HepG2 (cell line): ENCODE results near the gene RNF213. TPM values are rescaled to one million over a fixed set of nuclear protein-coding genes. Genes with fewer than 3 reads are reported as not detected.

Source experiments
- BORCS8-MEF2B ChIP-seq: sonication (generic); formaldehyde crosslinking; IDR thresholded peaks from 2 replicates; pipeline ENCODE4 v1.8.0; 2022; ENCODE audit warnings: mild to moderate bottlenecking, missing genetic modification reagents
- CHCHD3 ChIP-seq: sonication (generic); formaldehyde crosslinking; IDR thresholded peaks from 2 replicates; pipeline ENCODE4 v1.8.0; 2022; ENCODE audit warnings: mild to moderate bottlenecking, missing genetic modification reagents, moderate library complexity
- EED ChIP-seq: sonication (generic); formaldehyde crosslinking; IDR thresholded peaks from 2 replicates; pipeline ENCODE4 v1.5.0; 2020; ENCODE audit warnings: mild to moderate bottlenecking, missing genetic modification reagents
- HHEX ChIP-seq: IDR thresholded peaks from 2 replicates; pipeline ENCODE4 v1.6.1; 2016; ENCODE audit warnings: control low read depth
- HNF4G ChIP-seq, 2 experiments: sonication (generic) in 1 of 2; formaldehyde crosslinking in 1 of 2; IDR thresholded peaks; 2 replicates each; pipeline versions ENCODE4 v1.4.0 to v1.6.1; 2011 to 2020; ENCODE audit warnings: borderline replicate concordance in 2 of 2, low read depth in 2 of 2, mild to moderate bottlenecking in 2 of 2, low read length in 1 of 2, missing genetic modification reagents in 1 of 2, moderate library complexity in 1 of 2
- KLF16 ChIP-seq, 2 experiments: sonication (generic) in 1 of 2; formaldehyde crosslinking in 1 of 2; IDR thresholded peaks; 2 replicates each; pipeline versions ENCODE4 v1.6.1 to v1.8.0; 2016 to 2023; ENCODE audit warnings: missing genetic modification reagents in 2 of 2, missing compliant biosample characterization in 1 of 2
- MLLT10 ChIP-seq: sonication (generic); formaldehyde crosslinking; IDR thresholded peaks from 2 replicates; pipeline ENCODE4 v1.4.0; 2020; ENCODE audit warnings: missing genetic modification reagents
- NAIF1 ChIP-seq: sonication (generic); formaldehyde crosslinking; IDR thresholded peaks from 2 replicates; pipeline ENCODE4 v1.5.0; 2020; ENCODE audit warnings: mild to moderate bottlenecking, missing genetic modification reagents, borderline replicate concordance
- U2AF1 ChIP-seq: fragments of 200-400 bp; formaldehyde crosslinking; optimal IDR thresholded peaks from 2 replicates; pipeline ENCODE3; 2017; ENCODE audit warnings: mild to moderate bottlenecking, low read depth, low read length
- YY1 ChIP-seq: IDR thresholded peaks from 2 replicates; pipeline ENCODE4 v1.6.1; 2011; ENCODE audit warnings: low read length, low read depth, moderate library complexity, mild to moderate bottlenecking; ENCODE audit not compliant: insufficient read depth, insufficient replicate concordance
- ZNF224 ChIP-seq: sonication (generic); formaldehyde crosslinking; IDR thresholded peaks from 2 replicates; pipeline ENCODE4 v1.5.0; 2020; ENCODE audit warnings: mild to moderate bottlenecking, missing genetic modification reagents
- ZNF496 ChIP-seq: sonication (generic); formaldehyde crosslinking; IDR thresholded peaks from 2 replicates; pipeline ENCODE4 v1.8.1; 2023; ENCODE audit warnings: mild to moderate bottlenecking, moderate library complexity, missing genetic modification reagents; ENCODE audit not compliant: insufficient replicate concordance
- ZNF766 ChIP-seq: sonication (generic); formaldehyde crosslinking; IDR thresholded peaks from 2 replicates; pipeline ENCODE4 v1.5.0; 2020; ENCODE audit warnings: missing genetic modification reagents, borderline replicate concordance
- polyA plus RNA-seq, 8 experiments: library from polyadenylated mRNA; depleted of rRNA in 3 of 8; stranded (reverse) in 7 of 8; unstranded in 1 of 8; fragments of >200 nt; fragmentation: Illumina TruSeq in 4 of 8; extraction: Trizol in 4 of 8; gene quantifications; 2 replicates each; pipeline versions ENCODE4 v1.2.1 to v1.2.3, GENCODE V29; 2011 to 2016; ENCODE audit warnings: low read depth in 4 of 8, missing spikeins in 1 of 8, mixed read lengths in 1 of 8; ENCODE audit not compliant: insufficient read depth in 1 of 8
- total RNA-seq, 5 experiments: library from RNA; depleted of rRNA; stranded (reverse); fragments of >200 nt; fragmentation: Illumina TruSeq; extraction: Trizol; gene quantifications; 2 replicates each; pipeline ENCODE4 v1.2.3, GENCODE V29; 2016; ENCODE audit warnings: low read depth in 1 of 5
- TF ChIP-seq, protein P1 (sequence below): sonication (generic); formaldehyde crosslinking; conservative IDR thresholded peaks from 2 replicates; pipeline ENCODE4 v1.8.1; 2023; ENCODE audit warnings: missing genetic modification reagents
- TF ChIP-seq, protein P2 (sequence below): sonication (generic); formaldehyde crosslinking; IDR thresholded peaks from 2 replicates; pipeline ENCODE4 v1.4.0; 2020; ENCODE audit warnings: missing genetic modification reagents, borderline replicate concordance
- TF ChIP-seq, protein P3 (sequence below): IDR thresholded peaks from 2 replicates; pipeline ENCODE4 v1.6.1; 2018; ENCODE audit warnings: missing genetic modification reagents, mild to moderate bottlenecking, missing compliant biosample characterization
- TF ChIP-seq, protein P4 (sequence below): conservative IDR thresholded peaks from 2 replicates; pipeline ENCODE4 v1.6.1; 2018; ENCODE audit warnings: missing genetic modification reagents

The RNF213 gene
- total and polyA plus RNA-seq, 2 of the 13 experiments (the other 11 are each of a cell fraction or from before 2014, with no cell fraction given) = 38.6 to 38.7 TPM

DNA sequence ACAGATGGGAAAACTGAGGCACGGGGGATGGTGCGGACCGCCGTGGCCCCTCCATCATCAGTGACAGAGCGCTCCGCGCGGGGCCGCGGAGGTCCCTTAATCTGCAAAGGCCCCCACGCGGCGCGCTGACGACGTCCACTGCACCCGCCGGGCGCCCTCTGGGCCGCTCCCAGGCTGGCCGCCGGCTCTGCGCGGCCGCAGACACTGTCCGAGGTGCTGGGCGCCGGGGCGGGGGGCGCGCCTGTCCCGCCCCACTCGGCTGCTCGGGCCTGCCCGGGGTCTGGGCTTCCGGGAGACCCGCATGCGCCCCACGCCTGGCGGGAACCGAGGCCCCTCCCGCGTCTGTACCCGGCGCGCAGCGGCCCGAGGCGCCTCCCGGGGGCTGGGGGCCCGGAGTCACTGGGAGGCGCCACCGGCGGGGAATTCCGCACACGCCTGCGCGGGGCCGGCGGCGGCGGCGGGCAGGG, 550 bp upstream of the RNF213 start (continued):
- no peak for TF ChIP-seq U2AF1
- TF ChIP-seq KLF16 (CRISPR knock-in tag; IDR thresholded peaks at IDR 0.05) = no peak
- TF ChIP-seq YY1 = peak; percentile 49
- no peak for TF ChIP-seq ZNF224
- TF ChIP-seq CHCHD3 (CRISPR knock-in tag) = no peak
- TF ChIP-seq, protein P1, sequence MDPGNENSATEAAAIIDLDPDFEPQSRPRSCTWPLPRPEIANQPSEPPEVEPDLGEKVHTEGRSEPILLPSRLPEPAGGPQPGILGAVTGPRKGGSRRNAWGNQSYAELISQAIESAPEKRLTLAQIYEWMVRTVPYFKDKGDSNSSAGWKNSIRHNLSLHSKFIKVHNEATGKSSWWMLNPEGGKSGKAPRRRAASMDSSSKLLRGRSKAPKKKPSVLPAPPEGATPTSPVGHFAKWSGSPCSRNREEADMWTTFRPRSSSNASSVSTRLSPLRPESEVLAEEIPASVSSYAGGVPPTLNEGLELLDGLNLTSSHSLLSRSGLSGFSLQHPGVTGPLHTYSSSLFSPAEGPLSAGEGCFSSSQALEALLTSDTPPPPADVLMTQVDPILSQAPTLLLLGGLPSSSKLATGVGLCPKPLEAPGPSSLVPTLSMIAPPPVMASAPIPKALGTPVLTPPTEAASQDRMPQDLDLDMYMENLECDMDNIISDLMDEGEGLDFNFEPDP (CRISPR knock-in tag) = 0 out of 2 replicates have a peak, but pooled peaks have one; percentile 67
- TF ChIP-seq EED = 0 out of 2 replicates have a peak, but pooled peaks have one; percentile 17
- TF ChIP-seq BORCS8-MEF2B (CRISPR knock-in tag) = peak; percentile 59; the same call in 1 of the 2 replicates
- TF ChIP-seq, protein P2, sequence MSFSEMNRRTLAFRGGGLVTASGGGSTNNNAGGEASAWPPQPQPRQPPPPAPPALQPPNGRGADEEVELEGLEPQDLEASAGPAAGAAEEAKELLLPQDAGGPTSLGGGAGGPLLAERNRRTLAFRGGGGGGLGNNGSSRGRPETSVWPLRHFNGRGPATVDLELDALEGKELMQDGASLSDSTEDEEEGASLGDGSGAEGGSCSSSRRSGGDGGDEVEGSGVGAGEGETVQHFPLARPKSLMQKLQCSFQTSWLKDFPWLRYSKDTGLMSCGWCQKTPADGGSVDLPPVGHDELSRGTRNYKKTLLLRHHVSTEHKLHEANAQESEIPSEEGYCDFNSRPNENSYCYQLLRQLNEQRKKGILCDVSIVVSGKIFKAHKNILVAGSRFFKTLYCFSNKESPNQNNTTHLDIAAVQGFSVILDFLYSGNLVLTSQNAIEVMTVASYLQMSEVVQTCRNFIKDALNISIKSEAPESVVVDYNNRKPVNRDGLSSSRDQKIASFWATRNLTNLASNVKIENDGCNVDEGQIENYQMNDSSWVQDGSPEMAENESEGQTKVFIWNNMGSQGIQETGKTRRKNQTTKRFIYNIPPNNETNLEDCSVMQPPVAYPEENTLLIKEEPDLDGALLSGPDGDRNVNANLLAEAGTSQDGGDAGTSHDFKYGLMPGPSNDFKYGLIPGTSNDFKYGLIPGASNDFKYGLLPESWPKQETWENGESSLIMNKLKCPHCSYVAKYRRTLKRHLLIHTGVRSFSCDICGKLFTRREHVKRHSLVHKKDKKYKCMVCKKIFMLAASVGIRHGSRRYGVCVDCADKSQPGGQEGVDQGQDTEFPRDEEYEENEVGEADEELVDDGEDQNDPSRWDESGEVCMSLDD = no peak; the same call in 1 of the 2 replicates
- no peak for TF ChIP-seq HNF4G (IDR thresholded peaks at IDR 0.05; ENCODE audit: borderline replicate concordance, low read depth, low read length)
- no peak for TF ChIP-seq HNF4G (CRISPR knock-in tag; IDR thresholded peaks at IDR 0.05; ENCODE audit: borderline replicate concordance, low read depth)
- no peak for TF ChIP-seq ZNF496 (CRISPR knock-in tag)
- TF ChIP-seq MLLT10 (CRISPR knock-in tag) = no peak
- no peak for TF ChIP-seq NAIF1 (CRISPR knock-in tag)
- TF ChIP-seq, protein P3, sequence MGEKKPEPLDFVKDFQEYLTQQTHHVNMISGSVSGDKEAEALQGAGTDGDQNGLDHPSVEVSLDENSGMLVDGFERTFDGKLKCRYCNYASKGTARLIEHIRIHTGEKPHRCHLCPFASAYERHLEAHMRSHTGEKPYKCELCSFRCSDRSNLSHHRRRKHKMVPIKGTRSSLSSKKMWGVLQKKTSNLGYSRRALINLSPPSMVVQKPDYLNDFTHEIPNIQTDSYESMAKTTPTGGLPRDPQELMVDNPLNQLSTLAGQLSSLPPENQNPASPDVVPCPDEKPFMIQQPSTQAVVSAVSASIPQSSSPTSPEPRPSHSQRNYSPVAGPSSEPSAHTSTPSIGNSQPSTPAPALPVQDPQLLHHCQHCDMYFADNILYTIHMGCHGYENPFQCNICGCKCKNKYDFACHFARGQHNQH (CRISPR knock-in tag) = 0 out of 2 replicates have a peak, but pooled peaks have one; percentile 16
- TF ChIP-seq, protein P4, sequence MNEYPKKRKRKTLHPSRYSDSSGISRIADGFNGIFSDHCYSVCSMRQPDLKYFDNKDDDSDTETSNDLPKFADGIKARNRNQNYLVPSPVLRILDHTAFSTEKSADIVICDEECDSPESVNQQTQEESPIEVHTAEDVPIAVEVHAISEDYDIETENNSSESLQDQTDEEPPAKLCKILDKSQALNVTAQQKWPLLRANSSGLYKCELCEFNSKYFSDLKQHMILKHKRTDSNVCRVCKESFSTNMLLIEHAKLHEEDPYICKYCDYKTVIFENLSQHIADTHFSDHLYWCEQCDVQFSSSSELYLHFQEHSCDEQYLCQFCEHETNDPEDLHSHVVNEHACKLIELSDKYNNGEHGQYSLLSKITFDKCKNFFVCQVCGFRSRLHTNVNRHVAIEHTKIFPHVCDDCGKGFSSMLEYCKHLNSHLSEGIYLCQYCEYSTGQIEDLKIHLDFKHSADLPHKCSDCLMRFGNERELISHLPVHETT (CRISPR knock-in tag) = peak; percentile 94
- no peak for TF ChIP-seq HHEX (CRISPR knock-in tag)
- peak; percentile 63; the same call in 1 of the 2 replicates for TF ChIP-seq ZNF766
